Measurements from ENCODE around the gene FBLN2.
A peak's percentile ranks its signal among the peaks of the same experiment; 100 is the strongest.
"Not testable (repeated sequence)": the region's sequence is repeated elsewhere in the genome, so short reads cannot be mapped to it uniquely, and the experiment has no call there.

FBLN2 gene

DNA sequence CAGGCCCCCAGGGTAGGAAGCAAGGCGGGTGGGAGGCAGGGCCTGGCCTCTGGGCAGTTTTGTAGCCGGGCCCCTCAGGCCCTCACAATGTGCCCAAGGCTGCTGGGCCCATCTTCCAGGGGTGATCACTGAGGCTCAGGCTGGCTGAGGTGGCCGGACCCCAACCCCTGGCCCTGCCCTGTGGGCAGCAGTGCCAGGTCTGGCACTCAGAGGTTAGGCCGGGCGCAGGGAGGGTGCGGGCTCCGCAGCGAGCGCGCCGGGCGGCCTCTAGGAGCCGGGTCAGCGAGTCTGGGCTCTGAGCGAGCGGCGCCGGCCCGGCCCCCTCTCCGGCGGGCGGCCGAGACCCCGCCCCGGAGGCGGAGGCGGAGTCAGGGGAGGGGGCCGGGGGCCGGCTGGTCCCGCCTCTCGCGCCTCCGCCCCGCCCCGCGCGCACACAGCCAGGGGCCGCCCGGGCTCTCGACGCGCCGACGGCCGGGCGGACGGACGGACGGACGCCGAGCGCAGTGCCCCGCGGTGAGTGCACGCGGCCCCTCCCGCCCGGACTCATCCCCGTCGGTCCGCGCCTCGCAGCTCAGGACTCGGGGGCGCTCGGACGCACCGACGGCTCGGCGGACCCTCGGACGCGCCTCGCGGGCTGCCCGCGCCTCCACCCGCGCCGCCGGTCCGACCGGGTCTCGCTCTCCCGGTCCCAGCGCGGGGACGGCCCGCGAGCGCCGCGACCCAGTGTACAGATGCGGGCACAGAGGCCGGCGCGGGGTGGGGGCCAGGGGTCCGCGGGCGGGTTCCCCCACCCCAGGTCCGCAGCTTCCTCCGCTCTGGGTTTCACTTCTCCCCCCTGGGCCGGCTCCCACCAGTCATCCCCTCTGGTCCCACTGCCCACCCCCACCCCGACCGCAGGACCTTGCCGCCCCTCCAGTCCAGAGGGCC, at the start of gene FBLN2:
Gene FBLN2, plus strand, starts transcription at position 430 of the 927 bp plus-strand sequence. CDS start 21,231 bp downstream, outside the sequence.
- H3K27me3 ChIP-seq (ENCODE audit: insufficient read depth, low read depth): peaks cover 6% of the 10 kb centered on the region; the same call in 1 of the 2 replicates
- no peaks in the 10 kb centered on the region for H4K20me1 ChIP-seq (ENCODE audit: insufficient read depth)
- H3K4me3 ChIP-seq (IDR thresholded peaks at IDR 0.05; ENCODE audit: insufficient read depth, low read depth, low read length): no peak within 1 kb of the TSS
- no peak within 1 kb of the TSS for H3K4me2 ChIP-seq
- H3K9ac ChIP-seq: no peak within 1 kb of the TSS
- no peaks in the 10 kb centered on the region for H3K36me3 ChIP-seq (ENCODE audit: insufficient read depth)
- TF ChIP-seq, protein P1, sequence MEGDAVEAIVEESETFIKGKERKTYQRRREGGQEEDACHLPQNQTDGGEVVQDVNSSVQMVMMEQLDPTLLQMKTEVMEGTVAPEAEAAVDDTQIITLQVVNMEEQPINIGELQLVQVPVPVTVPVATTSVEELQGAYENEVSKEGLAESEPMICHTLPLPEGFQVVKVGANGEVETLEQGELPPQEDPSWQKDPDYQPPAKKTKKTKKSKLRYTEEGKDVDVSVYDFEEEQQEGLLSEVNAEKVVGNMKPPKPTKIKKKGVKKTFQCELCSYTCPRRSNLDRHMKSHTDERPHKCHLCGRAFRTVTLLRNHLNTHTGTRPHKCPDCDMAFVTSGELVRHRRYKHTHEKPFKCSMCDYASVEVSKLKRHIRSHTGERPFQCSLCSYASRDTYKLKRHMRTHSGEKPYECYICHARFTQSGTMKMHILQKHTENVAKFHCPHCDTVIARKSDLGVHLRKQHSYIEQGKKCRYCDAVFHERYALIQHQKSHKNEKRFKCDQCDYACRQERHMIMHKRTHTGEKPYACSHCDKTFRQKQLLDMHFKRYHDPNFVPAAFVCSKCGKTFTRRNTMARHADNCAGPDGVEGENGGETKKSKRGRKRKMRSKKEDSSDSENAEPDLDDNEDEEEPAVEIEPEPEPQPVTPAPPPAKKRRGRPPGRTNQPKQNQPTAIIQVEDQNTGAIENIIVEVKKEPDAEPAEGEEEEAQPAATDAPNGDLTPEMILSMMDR (conservative IDR thresholded peaks at IDR 0.05; ENCODE audit: low read depth, low read length): no peak
- peaks cover 14% of the 10 kb centered on the region for H3K4me1 ChIP-seq (ENCODE audit: low read depth, poor library complexity, severe bottlenecking)
- no peaks in the 10 kb centered on the region for H3K79me2 ChIP-seq (ENCODE audit: insufficient read depth, low read depth)
- H3K27ac ChIP-seq: no peak within 1 kb of the TSS
- H2AFZ ChIP-seq (ENCODE audit: low read depth): no peak within 1 kb of the TSS

DNA sequence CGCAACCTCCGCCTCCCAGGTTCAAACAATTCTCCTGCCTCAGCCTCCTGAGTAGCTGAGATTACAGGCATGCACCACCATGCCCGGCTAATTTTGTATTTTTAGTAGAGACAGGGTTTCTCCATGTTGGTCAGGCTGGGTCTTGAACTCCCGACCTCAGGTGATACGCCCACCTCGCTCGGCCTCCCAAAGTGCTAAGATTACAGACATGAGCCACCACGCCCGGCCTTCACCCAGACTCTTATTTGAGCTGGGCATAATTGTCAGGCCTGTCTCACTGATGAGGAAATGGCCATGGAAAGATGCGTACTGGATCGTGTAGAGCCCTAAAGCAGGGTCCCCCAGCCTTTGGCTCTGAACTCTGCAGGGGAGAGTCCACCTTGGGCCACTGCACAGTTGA, 49.7 kb upstream of the FBLN2 start:
- not testable (repeated sequence) for H3K36me3 ChIP-seq (ENCODE audit: insufficient read depth); H3K79me2 ChIP-seq (ENCODE audit: insufficient read depth, low read depth); H3K9ac ChIP-seq; H3K4me2 ChIP-seq; H3K4me3 ChIP-seq (IDR thresholded peaks at IDR 0.05; ENCODE audit: insufficient read depth, low read depth, low read length); H2AFZ ChIP-seq (ENCODE audit: low read depth); H3K27ac ChIP-seq; H3K27me3 ChIP-seq (ENCODE audit: insufficient read depth, low read depth); H4K20me1 ChIP-seq (ENCODE audit: insufficient read depth)
- H3K4me1 ChIP-seq (ENCODE audit: low read depth, poor library complexity, severe bottlenecking): peaks cover 20% of the 10 kb centered on the region

GRCh38 chr3:13500133-13500885, 48.6 kb upstream of the FBLN2 start:
- H3K9ac ChIP-seq: no peak overlapping the region
- no peaks in the 10 kb centered on the region for H3K27me3 ChIP-seq (ENCODE audit: insufficient read depth, low read depth)
- TF ChIP-seq, protein P1 (conservative IDR thresholded peaks at IDR 0.05; ENCODE audit: low read depth, low read length): peak; percentile 38; the same call in 1 of the 2 replicates
- H3K4me2 ChIP-seq: no peak overlapping the region
- H2AFZ ChIP-seq (ENCODE audit: low read depth): no peak overlapping the region
- peaks cover 20% of the 10 kb centered on the region for H3K4me1 ChIP-seq (ENCODE audit: low read depth, poor library complexity, severe bottlenecking)
- H4K20me1 ChIP-seq (ENCODE audit: insufficient read depth): no peaks in the 10 kb centered on the region
- no peaks in the 10 kb centered on the region for H3K36me3 ChIP-seq (ENCODE audit: insufficient read depth)
- no peaks in the 10 kb centered on the region for H3K79me2 ChIP-seq (ENCODE audit: insufficient read depth, low read depth)
- no peak overlapping the region for H3K27ac ChIP-seq
- H3K4me3 ChIP-seq (IDR thresholded peaks at IDR 0.05; ENCODE audit: insufficient read depth, low read depth, low read length): no peak overlapping the region

DNA sequence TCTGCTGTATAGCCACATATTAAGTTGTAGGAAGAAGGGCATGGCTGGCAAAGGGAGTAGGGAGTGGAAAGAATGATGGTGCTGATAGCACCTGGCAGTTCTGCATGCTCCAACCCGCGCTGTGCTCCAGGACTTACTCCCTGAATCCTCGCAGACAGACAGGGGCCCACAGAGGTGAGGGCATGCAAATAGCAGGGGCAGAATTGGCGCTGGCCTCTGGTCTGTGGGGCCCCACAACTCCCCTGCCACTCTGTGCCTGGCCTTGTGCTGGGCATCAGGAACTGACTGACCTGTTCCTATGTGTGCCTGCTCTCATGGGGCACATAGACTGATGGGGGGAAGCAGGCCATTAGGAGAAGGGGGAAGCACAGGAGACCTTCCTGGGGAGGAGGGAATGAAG, 47.9 kb upstream of the FBLN2 start:
- no peaks in the 10 kb centered on the region for H3K27me3 ChIP-seq (ENCODE audit: insufficient read depth, low read depth)
- H3K4me1 ChIP-seq (ENCODE audit: low read depth, poor library complexity, severe bottlenecking): peaks cover 20% of the 10 kb centered on the region
- TF ChIP-seq, protein P1 (conservative IDR thresholded peaks at IDR 0.05; ENCODE audit: low read depth, low read length): no peak
- no peak overlapping the region for H3K4me3 ChIP-seq (IDR thresholded peaks at IDR 0.05; ENCODE audit: insufficient read depth, low read depth, low read length)
- no peak overlapping the region for H2AFZ ChIP-seq (ENCODE audit: low read depth)
- no peak overlapping the region for H3K9ac ChIP-seq
- no peak overlapping the region for H3K4me2 ChIP-seq
- no peaks in the 10 kb centered on the region for H3K36me3 ChIP-seq (ENCODE audit: insufficient read depth)
- H3K79me2 ChIP-seq (ENCODE audit: insufficient read depth, low read depth): no peaks in the 10 kb centered on the region
- no peaks in the 10 kb centered on the region for H4K20me1 ChIP-seq (ENCODE audit: insufficient read depth)
- H3K27ac ChIP-seq: no peak overlapping the region
